CD14-positive monocyte (primary cell): ENCODE results near the gene DNAH14. TPM values are rescaled to one million over a fixed set of nuclear protein-coding genes. Genes with fewer than 3 reads are reported as not detected.

Source experiments
- DNase-seq, 3 donors: peaks; one replicate each; pipeline ENCODE4 v3.0.0-alpha.2; 2011 to 2022
- H2AFZ ChIP-seq: 2 replicates; pipeline ENCODE4 v1.6.0; 2012; ENCODE audit warnings: mild to moderate bottlenecking, low read depth, low read length, inconsistent platforms; ENCODE audit not compliant: insufficient read depth, poor library complexity, severe bottlenecking
- H3K27ac ChIP-seq, 2 donors: 1 replicate in 1 of 2; 2 replicates in 1 of 2; pipeline ENCODE4 v1.5.1; 2012 to 2013; ENCODE audit warnings: low read length in 2 of 2, control low read depth in 1 of 2, inconsistent platforms in 1 of 2, low read depth in 1 of 2, mild to moderate bottlenecking in 1 of 2
- H3K27me3 ChIP-seq, 2 donors: one replicate each; pipeline versions ENCODE4 v1.6.0 to v1.6.1; 2011 to 2013; ENCODE audit warnings: low read length in 2 of 2; ENCODE audit not compliant: control insufficient read depth in 2 of 2, insufficient read depth in 2 of 2
- H3K36me3 ChIP-seq, 2 donors: replicated peaks in 1 of 2; 1 replicate in 1 of 2; 2 replicates in 1 of 2; pipeline versions ENCODE4 v1.5.1 to v1.6.1; 2012 to 2013; ENCODE audit warnings: low read length in 2 of 2, control low read depth in 1 of 2, inconsistent platforms in 1 of 2, mild to moderate bottlenecking in 1 of 2; ENCODE audit not compliant: insufficient read depth in 2 of 2, control insufficient read depth in 1 of 2
- H3K4me1 ChIP-seq, 2 donors: 1 replicate in 1 of 2; 2 replicates in 1 of 2; pipeline versions ENCODE4 v1.5.1 to v1.6.1; 2012 to 2013; ENCODE audit warnings: low read length in 2 of 2, control low read depth in 1 of 2, inconsistent platforms in 1 of 2, mild to moderate bottlenecking in 1 of 2, moderate library complexity in 1 of 2; ENCODE audit not compliant: insufficient read depth in 2 of 2, control insufficient read depth in 1 of 2
- H3K4me2 ChIP-seq: replicated peaks from 2 replicates; pipeline ENCODE3; 2012; ENCODE audit warnings: low read length, moderate library complexity, mild to moderate bottlenecking; ENCODE audit not compliant: poor library complexity, severe bottlenecking; ENCODE audit errors: extremely low read depth
- H3K4me3 ChIP-seq, 3 experiments: fragments of 200-600 bp in 1 of 3; sonication (generic) in 1 of 3; replicated peaks in 1 of 3; 1 replicate in 2 of 3; 2 replicates in 1 of 3; pipeline ENCODE4 v1.5.1; 2011 to 2013; ENCODE audit warnings: low read length in 3 of 3, mild to moderate bottlenecking in 3 of 3, control low read depth in 2 of 3, low read depth in 2 of 3, inconsistent platforms in 1 of 3, moderate library complexity in 1 of 3
- H3K79me2 ChIP-seq: 2 replicates; pipeline ENCODE4 v1.6.0; 2012; ENCODE audit warnings: mild to moderate bottlenecking, control low read depth, inconsistent platforms, low read length, moderate library complexity; ENCODE audit not compliant: insufficient read depth
- H3K9ac ChIP-seq: 2 replicates; pipeline ENCODE4 v1.6.0; 2017; ENCODE audit warnings: low read length, mild to moderate bottlenecking; ENCODE audit not compliant: insufficient read depth, poor library complexity, severe bottlenecking
- H3K9me3 ChIP-seq, 2 donors: replicated peaks in 1 of 2; 1 replicate in 1 of 2; 2 replicates in 1 of 2; pipeline versions ENCODE4 v1.5.1 to v1.6.1; 2012 to 2013; ENCODE audit warnings: low read length in 2 of 2, control low read depth in 1 of 2; ENCODE audit not compliant: control insufficient read depth in 1 of 2, insufficient read depth in 1 of 2
- H4K20me1 ChIP-seq: 2 replicates; pipeline ENCODE4 v1.6.0; 2012; ENCODE audit warnings: mild to moderate bottlenecking, low read length, control low read depth, moderate library complexity; ENCODE audit not compliant: insufficient read depth
- H3K27ac Mint-ChIP-seq, 7 donors: one replicate each; pipeline ENCODE4 v1.8.0; 2020; ENCODE audit warnings: mild to moderate bottlenecking in 7 of 7, mixed read lengths in 7 of 7, moderate library complexity in 6 of 7, inconsistent platforms in 2 of 7
- H3K27me3 Mint-ChIP-seq, 3 donors: one replicate each; pipeline ENCODE4 v1.8.0; 2021 to 2022; ENCODE audit warnings: low read depth in 3 of 3, mild to moderate bottlenecking in 3 of 3, mixed read lengths in 3 of 3, moderate library complexity in 3 of 3, inconsistent platforms in 1 of 3
- H3K36me3 Mint-ChIP-seq, 2 donors: one replicate each; pipeline ENCODE4 v1.8.0; 2020; ENCODE audit warnings: mixed read lengths in 2 of 2, inconsistent platforms in 1 of 2, mild to moderate bottlenecking in 1 of 2
- H3K4me1 Mint-ChIP-seq: one replicate; pipeline ENCODE4 v1.8.0; 2020; ENCODE audit warnings: mild to moderate bottlenecking, mixed read lengths
- H3K4me3 Mint-ChIP-seq, 2 donors: one replicate each; pipeline ENCODE4 v1.8.0; 2020; ENCODE audit warnings: mild to moderate bottlenecking in 2 of 2, mixed read lengths in 2 of 2, moderate library complexity in 1 of 2
- H3K9me3 Mint-ChIP-seq, 7 donors: one replicate each; pipeline ENCODE4 v1.8.0; 2020 to 2022; ENCODE audit warnings: mixed read lengths in 7 of 7, mild to moderate bottlenecking in 6 of 7, moderate library complexity in 6 of 7, inconsistent platforms in 2 of 7
- CTCF ChIP-seq: fragments of 200-600 bp; IDR thresholded peaks from one replicate; pipeline ENCODE4 v1.8.0; 2022; ENCODE audit warnings: antibody characterized with exemption, mild to moderate bottlenecking
- WGBS: methylation state at CpG from one replicate; pipeline ENCODE4 v1.1.5; 2013; ENCODE audit warnings: missing lambda C conversion rate; ENCODE audit not compliant: insufficient coverage; 5-methylcytosine and 5-hydroxymethylcytosine counted together
- intact Hi-C, 2 donors: fragments of 100-400 bp; cut with micrococcal nuclease; formaldehyde crosslinking; loops; one replicate each; pipeline versions ENCODE4 v1.15.0 to v1.15.1; 2023
- polyA plus RNA-seq, 3 donors: library from polyadenylated mRNA; depleted of rRNA in 1 of 3; unstranded in 2 of 3; stranded (reverse) in 1 of 3; fragments of 300-500 nt in 2 of 3; fragments of >200 nt in 1 of 3; fragmentation: Illumina TruSeq in 2 of 3; gene quantifications; 1 replicate in 2 of 3; 2 replicates in 1 of 3; pipeline ENCODE4 v1.2.3, GENCODE V29; 2012 to 2021

The DNAH14 gene
- polyA plus RNA-seq, 3 donors = 0.83 TPM; not detected in 2

- Histone ChIP-seq H3K4me1 (no peaks in the 10 kb centered on the region), H4K20me1 (no peaks in the 10 kb centered on the region), H3K79me2 (no peaks in the 10 kb centered on the region), H3K27ac (no peak overlapping the region), H2AFZ (no peak overlapping the region), H3K4me2 (no peak overlapping the region), H3K27me3 (no peaks in the 10 kb centered on the region), H3K4me3 (no peak overlapping the region), H3K9ac (no peak overlapping the region), H3K36me3 (no peaks in the 10 kb centered on the region), H3K9me3 (no peaks in the 10 kb centered on the region)
- H3K27ac Mint-ChIP-seq = no peak overlapping the region
- no peaks in the 10 kb centered on the region for H3K36me3 Mint-ChIP-seq
- peaks cover 0 to 4% (median 0%) of the 10 kb centered on the region in 7 donors for H3K9me3 Mint-ChIP-seq
- H3K4me3 Mint-ChIP-seq = no peak overlapping the region
- DNase-seq = no peak
- TF ChIP-seq CTCF = no peak
- intact Hi-C loops = no loop called here
- 6% methylated on average over 3 of the region's 3 CpGs for WGBS
- no peaks in the 10 kb centered on the region for H3K4me1 Mint-ChIP-seq
- H3K27me3 Mint-ChIP-seq = no peaks in the 10 kb centered on the region
Observed at GRCh38 chr1:225156254-225156653, 226.8 kb downstream of the DNAH14 start.

GRCh38 chr1:225158291-225158690 lies 228.8 kb downstream of the DNAH14 start:
- no peaks in the 10 kb centered on the region for H3K27me3 Mint-ChIP-seq
- no peak overlapping the region for H3K27ac Mint-ChIP-seq
- H3K9me3 ChIP-seq = no peaks in the 10 kb centered on the region
- no peaks in the 10 kb centered on the region for H3K27me3 ChIP-seq
- H3K27ac ChIP-seq = no peak overlapping the region
- DNase-seq = no peak
- no peaks in the 10 kb centered on the region for H3K36me3 Mint-ChIP-seq
- H4K20me1 ChIP-seq = no peaks in the 10 kb centered on the region
- H3K79me2 ChIP-seq = no peaks in the 10 kb centered on the region
- H3K4me3 ChIP-seq = no peak overlapping the region
- TF ChIP-seq CTCF = no peak
- H3K4me2 ChIP-seq = no peak overlapping the region
- H2AFZ ChIP-seq = no peak overlapping the region
- no CpG with 5 or more reads among the region's 4 CpGs for WGBS
- H3K4me3 Mint-ChIP-seq = no peak overlapping the region
- intact Hi-C loops = no loop called here
- no peaks in the 10 kb centered on the region for H3K36me3 ChIP-seq
- no peak overlapping the region for H3K9ac ChIP-seq
- H3K4me1 ChIP-seq = no peaks in the 10 kb centered on the region
- H3K9me3 Mint-ChIP-seq = peaks cover 0 to 7% (median 3%) of the 10 kb centered on the region in 7 donors
- no peaks in the 10 kb centered on the region for H3K4me1 Mint-ChIP-seq
